HG03045 (cell line): ENCODE measurements around the gene MBNL1.
"Not testable (repeated sequence)": the region's sequence is repeated elsewhere in the genome, so short reads cannot be mapped to it uniquely, and the experiment has no call there.

Source experiments
- ATAC-seq: cut with Tn5 transposase; IDR thresholded peaks from one replicate; pipeline ENCODE4 v1.9.1; 2021; ENCODE audit warnings: mild to moderate bottlenecking, moderate library complexity; ENCODE audit not compliant: unreplicated experiment

Gene MBNL1

DNA sequence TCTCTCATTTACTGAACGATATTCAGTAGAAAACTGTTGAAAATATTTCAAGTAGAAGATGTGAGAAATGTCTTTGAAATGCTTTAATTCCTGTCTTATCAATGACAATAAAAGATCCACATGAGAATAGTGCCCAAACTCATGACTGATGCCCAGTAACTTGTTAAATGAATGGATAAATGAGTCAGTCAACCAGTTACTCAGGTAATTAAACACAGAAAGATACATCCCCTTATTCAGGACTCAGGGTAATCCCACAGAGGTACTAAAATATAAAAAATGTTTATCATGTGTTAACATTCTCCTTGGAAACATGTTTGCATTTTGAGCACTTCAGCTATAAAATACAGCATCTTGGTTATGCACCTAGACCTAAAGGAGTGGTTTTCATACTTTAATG, 169.5 kb downstream of the MBNL1 start:
- ATAC-seq = no peak

DNA sequence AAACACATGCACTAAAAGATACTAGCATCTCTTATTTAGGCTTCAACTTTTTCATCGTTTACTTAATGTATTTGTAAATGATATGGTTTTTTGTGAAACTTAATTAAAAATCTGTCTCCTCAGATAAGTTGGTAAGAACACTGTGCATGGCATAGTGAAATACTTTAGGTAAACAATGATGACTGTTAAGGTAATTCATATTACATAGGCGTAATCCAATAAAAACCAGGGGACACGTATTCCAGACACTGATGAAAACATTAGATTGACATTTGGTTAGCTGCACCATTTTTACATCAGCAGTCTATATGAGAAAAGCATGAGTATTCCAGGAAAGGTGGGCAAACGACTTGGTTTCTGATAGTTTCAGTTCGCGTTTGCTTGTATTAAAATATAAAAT, 170.0 kb downstream of the MBNL1 start:
- no peak for ATAC-seq

GRCh38 chr3:152440243-152440642, 171.5 kb downstream of the MBNL1 start:
- not testable (repeated sequence) for ATAC-seq

- ATAC-seq = no peak
These were observed 174.7 kb downstream of the MBNL1 start for GRCh38 chr3:152443212-152444023.

GRCh38 chr3:152444029-152444641, 175.4 kb downstream of the MBNL1 start:
- ATAC-seq = no peak

- no peak for ATAC-seq
These were observed 176.5 kb downstream of the MBNL1 start for GRCh38 chr3:152445212-152445611.

DNA sequence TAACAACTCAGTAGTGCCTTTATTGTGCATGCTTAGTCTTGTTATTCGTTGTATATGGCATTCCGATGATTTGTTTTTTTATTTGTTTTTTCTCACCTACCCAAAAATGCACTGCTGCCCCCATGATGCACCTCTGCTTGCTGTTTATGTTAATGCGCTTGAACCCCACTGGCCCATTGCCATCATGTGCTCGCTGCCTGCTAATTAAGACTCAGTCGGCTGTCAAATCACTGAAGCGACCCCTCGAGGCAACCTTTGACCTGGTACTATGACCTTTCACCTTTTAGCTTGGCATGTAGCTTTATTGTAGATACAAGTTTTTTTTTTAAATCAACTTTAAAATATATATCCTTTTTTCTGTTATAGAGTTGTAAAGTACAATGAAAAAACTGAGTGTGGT, 177.8 kb downstream of the MBNL1 start:
- ATAC-seq = no peak

- ATAC-seq = no peak
These were observed 178.8 kb downstream of the MBNL1 start for GRCh38 chr3:152447511-152447910.

DNA sequence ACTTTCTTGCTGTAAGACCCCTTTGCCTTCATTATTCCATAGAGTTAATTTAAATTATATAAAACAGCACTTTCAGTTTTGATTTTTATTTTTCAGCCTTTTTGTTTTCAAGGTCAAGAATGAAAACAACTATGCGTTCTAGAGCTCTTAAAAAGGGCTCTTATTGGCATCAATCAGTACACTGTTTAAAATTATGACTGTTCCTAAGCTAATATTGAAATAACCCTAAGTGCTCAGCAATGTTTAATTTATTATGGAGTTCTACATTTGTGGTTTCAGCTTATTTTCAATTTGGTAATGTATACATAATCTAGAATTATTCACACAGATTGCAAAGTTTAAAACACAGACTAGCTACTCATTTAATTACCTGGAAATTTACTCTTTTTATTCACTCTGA, 179.4 kb downstream of the MBNL1 start:
- no peak for ATAC-seq

GRCh38 chr3:152452318-152452717, 183.6 kb downstream of the MBNL1 start:
- no peak for ATAC-seq

DNA sequence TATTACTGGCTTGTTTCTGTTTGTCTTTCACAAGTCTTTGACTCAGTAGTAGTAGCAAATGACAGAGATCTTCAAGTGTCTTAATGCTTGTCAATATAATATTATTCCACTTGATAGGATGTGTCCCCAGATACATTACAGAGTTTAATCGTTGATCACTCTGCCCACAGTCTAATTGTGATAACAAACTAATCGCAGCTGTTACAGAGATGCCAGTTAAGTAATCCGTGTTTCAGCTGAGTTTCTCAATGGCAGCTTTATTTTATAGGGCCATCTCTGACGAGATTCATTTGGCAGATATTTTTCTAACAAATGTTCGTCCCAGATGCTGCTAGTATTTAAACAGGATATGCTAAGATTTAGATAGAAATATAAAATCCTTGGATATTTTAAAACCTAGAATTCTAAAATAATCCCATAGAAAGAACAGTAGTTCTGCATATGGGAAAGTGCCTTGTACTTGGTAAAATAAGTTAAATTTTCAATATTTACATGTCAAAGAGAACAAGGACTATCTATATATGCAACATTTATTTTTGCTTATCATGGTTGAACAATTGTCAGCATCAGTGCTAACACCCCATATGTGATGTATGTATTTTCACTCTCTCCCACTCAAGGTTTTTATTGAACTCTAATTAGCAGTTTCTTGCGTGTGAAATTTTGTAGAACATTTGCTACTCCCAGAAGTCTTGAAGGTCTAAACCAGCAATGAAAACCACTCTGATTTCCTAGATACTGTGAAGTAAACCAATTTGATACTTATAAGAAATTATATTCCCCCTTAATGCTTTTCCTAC, 185.5 kb downstream of the MBNL1 start:
- ATAC-seq = no peak

GRCh38 chr3:152455989-152456388, 187.3 kb downstream of the MBNL1 start:
- ATAC-seq = no peak

DNA sequence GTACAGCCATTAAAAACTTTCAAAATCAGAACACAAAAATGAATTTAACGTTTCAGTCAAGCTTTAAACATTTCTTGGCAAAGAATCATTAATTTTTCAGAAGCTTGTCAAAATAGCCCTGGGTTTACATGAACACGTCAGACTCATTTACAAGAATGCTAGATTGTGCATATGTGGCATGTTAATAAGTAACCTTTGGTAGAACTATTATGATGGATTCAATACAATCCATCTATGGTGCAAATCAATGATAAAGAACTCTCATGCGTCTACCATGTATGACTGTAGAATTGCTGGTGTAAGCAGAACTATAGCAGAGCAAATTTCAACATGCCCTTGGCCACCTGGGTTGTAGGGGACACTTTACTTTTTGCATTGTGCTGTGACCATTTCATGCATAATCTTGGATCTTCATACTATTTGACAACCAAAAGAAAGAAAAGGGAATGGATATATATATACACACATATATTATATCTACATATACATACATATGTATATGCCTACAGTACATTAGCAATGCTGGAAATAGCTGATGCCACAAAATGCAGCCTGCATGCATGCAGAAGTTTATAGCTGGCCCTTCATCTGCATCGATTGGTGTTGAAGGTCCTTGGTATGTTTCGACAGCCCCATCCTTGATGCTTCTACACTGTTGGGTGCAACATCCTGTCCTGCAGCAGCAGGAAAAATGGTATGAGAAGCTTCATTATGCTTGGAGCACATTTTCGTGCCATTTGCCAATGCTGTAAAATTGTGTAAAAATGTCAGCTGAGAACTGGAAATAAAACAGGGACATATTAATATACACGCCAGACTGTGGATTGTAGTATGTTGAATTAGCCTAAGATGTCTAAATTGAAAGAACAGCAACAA, 189.0 kb downstream of the MBNL1 start:
- ATAC-seq = no peak

- no peak for ATAC-seq
These were observed 189.8 kb downstream of the MBNL1 start for GRCh38 chr3:152458376-152459117.

GRCh38 chr3:152459118-152459515, 190.4 kb downstream of the MBNL1 start:
- ATAC-seq = no peak

DNA sequence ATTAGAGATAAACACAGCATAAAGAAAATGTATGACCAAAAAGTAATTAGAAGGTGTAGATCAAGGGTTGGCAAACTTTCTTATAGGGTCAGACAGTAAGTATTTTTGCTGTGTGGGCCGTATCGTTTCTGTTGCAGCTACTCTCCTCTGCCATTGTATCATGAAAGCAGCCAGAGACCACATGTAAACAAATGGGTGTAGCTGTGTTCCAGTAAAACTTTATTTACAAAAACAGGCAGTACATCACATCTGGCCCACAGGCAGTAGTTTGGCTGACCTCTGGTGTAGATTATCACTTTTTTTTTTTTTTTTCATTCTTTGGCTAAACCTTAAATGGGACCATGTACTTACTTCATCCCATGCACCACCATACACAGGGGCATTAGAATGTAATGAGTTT, 190.8 kb downstream of the MBNL1 start:
- no peak for ATAC-seq

- ATAC-seq = no peak
These were observed 192.2 kb downstream of the MBNL1 start for GRCh38 chr3:152460936-152461335.

- ATAC-seq = no peak
These were observed 192.7 kb downstream of the MBNL1 start for GRCh38 chr3:152461460-152461859.

DNA sequence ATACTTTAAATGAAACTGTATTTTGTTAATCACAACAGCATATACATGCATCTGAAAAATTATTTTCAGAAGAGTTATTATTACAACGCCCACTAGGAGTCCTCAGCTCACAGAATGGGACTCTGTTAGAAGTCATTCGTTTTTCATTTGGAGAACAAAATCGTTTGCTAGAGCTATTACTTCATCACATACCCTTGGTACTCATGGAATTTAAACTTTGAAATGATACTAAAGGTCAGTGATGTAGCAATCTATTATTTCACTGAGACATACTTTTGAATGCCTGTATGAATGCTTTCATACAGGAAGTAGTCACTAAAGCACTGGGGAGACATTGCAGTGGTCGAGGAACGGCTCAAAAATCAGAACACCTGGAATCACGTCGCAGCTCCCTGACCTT, 198.1 kb downstream of the MBNL1 start:
- no peak for ATAC-seq
